Panc1 (cell line): ENCODE measurements around the gene ZFP57. TPM values are rescaled to one million over a fixed set of nuclear protein-coding genes. Genes with fewer than 3 reads are reported as not detected.

Source experiments
- ATAC-seq: fragments of 200-7000 bp; cut with Tn5 transposase; 2 replicates; pipeline ENCODE4 v1.9.1; 2020; ENCODE audit warnings: mild to moderate bottlenecking, moderate library complexity
- BruUV-seq: library from RNA; stranded (reverse); fragments of 400-500 nt; replicated peaks from 2 replicates; lab custom pipeline; 2021; lab: Mats Ljungman, UMichigan
- CTCF ChIA-PET: fragments of 300-600 bp; sonication (Branson Sonifier 250); formaldehyde crosslinking; loops from one replicate; lab custom pipeline; 2022; ENCODE audit warnings: antibody characterized with exemption; lab: Charles Lee
- POLR2A ChIA-PET: fragments of 300-600 bp; sonication (Branson Sonifier 250); formaldehyde crosslinking; loops from one replicate; lab custom pipeline; 2022; ENCODE audit warnings: antibody characterized with exemption; lab: Charles Lee
- DNase-seq: peaks from one replicate; pipeline ENCODE4 v3.0.0-alpha.2; 2010; ENCODE audit warnings: low read depth, low spot score
- H3K27ac ChIP-seq: 2 replicates; pipeline ENCODE4 v1.5.1; 2011; ENCODE audit warnings: mild to moderate bottlenecking, low read length, inconsistent platforms
- H3K27me3 ChIP-seq: fragments of 200-500 bp; sonication (Bioruptor generic); 2 replicates; pipeline ENCODE4 v1.6.0; 2014; ENCODE audit warnings: low read length, inconsistent platforms; ENCODE audit not compliant: control insufficient read depth, insufficient read depth
- H3K36me3 ChIP-seq: fragments of 200-500 bp; sonication (Bioruptor generic); 2 replicates; pipeline ENCODE4 v1.5.1; 2014; ENCODE audit warnings: inconsistent platforms, mild to moderate bottlenecking, low read length, moderate library complexity; ENCODE audit not compliant: control insufficient read depth, insufficient read depth
- H3K4me1 ChIP-seq: 2 replicates; pipeline ENCODE4 v1.5.1; 2011; ENCODE audit warnings: inconsistent platforms, mild to moderate bottlenecking, low read length, moderate library complexity; ENCODE audit not compliant: control insufficient read depth, insufficient read depth
- H3K4me3 ChIP-seq, 2 experiments: 2 replicates each; pipeline ENCODE4 v1.5.1; 2011 to 2012; ENCODE audit warnings: low read depth in 2 of 2, low read length in 2 of 2, mild to moderate bottlenecking in 2 of 2, inconsistent platforms in 1 of 2, moderate library complexity in 1 of 2
- H3K9me3 ChIP-seq: fragments of 200-500 bp; sonication (Bioruptor generic); 2 replicates; pipeline ENCODE4 v1.5.1; 2014; ENCODE audit warnings: low read depth, mild to moderate bottlenecking, inconsistent platforms, low read length, moderate library complexity; ENCODE audit not compliant: control insufficient read depth, insufficient read depth
- POLR2AphosphoS5 ChIP-seq: IDR thresholded peaks from 2 replicates; pipeline ENCODE4 v1.6.1; 2012; ENCODE audit warnings: mild to moderate bottlenecking, low read depth, low read length, moderate library complexity
- REST ChIP-seq, 2 experiments: IDR thresholded peaks; 2 replicates each; pipeline ENCODE4 v1.6.1; 2011 to 2012; ENCODE audit warnings: low read depth in 2 of 2, control low read depth in 1 of 2, low read length in 1 of 2, mild to moderate bottlenecking in 1 of 2, moderate library complexity in 1 of 2; ENCODE audit not compliant: insufficient read depth in 1 of 2
- SIN3A ChIP-seq: IDR thresholded peaks from 2 replicates; pipeline ENCODE4 v1.6.1; 2012; ENCODE audit warnings: low read depth, mild to moderate bottlenecking, low read length, moderate library complexity, borderline replicate concordance; ENCODE audit not compliant: insufficient read depth
- TCF7L2 ChIP-seq: IDR thresholded peaks from 2 replicates; pipeline ENCODE4 v1.6.1; 2011; ENCODE audit warnings: mild to moderate bottlenecking, low read depth, low read length, inconsistent platforms
- in situ Hi-C: cut with HindIII; loops from 2 replicates; pipeline ENCODE4 v1.10.0; 2016; ENCODE audit warnings: low sequenced_read_pairs, low pct_unique_long_range_greater_than_20kb
- intact Hi-C: fragments of 100-400 bp; cut with micrococcal nuclease; formaldehyde crosslinking; loops from one replicate; pipeline ENCODE4 v1.10.0; 2022; ENCODE audit not compliant: unreplicated experiment
- total RNA-seq: library from RNA; stranded (reverse); gene quantifications from one replicate; pipeline ENCODE4 v1.2.1, GENCODE V29; 2021; ENCODE audit not compliant: unreplicated experiment
- TF ChIP-seq, protein P1 (sequence below): fragments of 450-650 bp; IDR thresholded peaks from 2 replicates; pipeline ENCODE4 v1.5.1; 2017; ENCODE audit warnings: mild to moderate bottlenecking

Gene ZFP57
- total RNA-seq, 1 experiment from 2014 or later, result not detected

DNA sequence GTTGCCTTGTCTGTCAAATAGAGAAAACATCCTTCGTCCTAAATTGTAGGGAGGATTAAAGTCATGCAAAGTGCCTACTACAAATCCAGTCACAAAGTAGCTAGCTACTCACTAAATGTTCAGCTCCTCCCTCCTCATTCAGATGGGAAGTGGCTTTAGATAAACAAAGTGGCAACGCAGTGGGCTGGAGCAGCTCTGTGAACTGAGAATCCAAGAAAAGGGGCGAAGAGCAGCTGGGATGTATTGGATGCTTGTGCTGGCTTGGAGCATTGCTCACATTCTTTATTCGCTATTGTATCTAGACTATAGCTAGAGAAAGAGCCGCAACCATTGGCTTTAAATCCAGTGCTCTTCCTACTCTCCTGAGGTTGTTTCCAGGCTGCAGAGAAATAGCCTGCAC lies 13.8 kb downstream of the ZFP57 start:
- DNase-seq (no peak), ATAC-seq (no peak)
- in situ Hi-C loops (no loop called here), intact Hi-C loops (no loop called here)
- no TSS peak for BruUV-seq
- Histone ChIP-seq H3K9me3 (no peaks in the 10 kb centered on the region), H3K36me3 (no peaks in the 10 kb centered on the region), H3K4me1 (no peaks in the 10 kb centered on the region; the same call in 1 of the 2 replicates), H3K4me3 (no peak overlapping the region), H3K27ac (no peak overlapping the region), H3K27me3 (peaks cover 13% of the 10 kb centered on the region)
- CTCF ChIA-PET, result interaction anchor here (1.0 kb wide), 1 partner anchor 14 kb away, joined by 3 read pairs; no protein-coding TSS in a partner anchor
- TF ChIP-seq SIN3A (no peak), REST (IDR thresholded peaks at IDR 0.05; ENCODE audit: insufficient read depth in 1 of 2, low read depth in 2 of 2, low read length in 1 of 2) (no peak), POLR2AphosphoS5 (no peak), TCF7L2 (no peak)
- TF ChIP-seq, protein P1, sequence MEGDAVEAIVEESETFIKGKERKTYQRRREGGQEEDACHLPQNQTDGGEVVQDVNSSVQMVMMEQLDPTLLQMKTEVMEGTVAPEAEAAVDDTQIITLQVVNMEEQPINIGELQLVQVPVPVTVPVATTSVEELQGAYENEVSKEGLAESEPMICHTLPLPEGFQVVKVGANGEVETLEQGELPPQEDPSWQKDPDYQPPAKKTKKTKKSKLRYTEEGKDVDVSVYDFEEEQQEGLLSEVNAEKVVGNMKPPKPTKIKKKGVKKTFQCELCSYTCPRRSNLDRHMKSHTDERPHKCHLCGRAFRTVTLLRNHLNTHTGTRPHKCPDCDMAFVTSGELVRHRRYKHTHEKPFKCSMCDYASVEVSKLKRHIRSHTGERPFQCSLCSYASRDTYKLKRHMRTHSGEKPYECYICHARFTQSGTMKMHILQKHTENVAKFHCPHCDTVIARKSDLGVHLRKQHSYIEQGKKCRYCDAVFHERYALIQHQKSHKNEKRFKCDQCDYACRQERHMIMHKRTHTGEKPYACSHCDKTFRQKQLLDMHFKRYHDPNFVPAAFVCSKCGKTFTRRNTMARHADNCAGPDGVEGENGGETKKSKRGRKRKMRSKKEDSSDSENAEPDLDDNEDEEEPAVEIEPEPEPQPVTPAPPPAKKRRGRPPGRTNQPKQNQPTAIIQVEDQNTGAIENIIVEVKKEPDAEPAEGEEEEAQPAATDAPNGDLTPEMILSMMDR, result no peak
- POLR2A ChIA-PET, result no interaction called here

DNA sequence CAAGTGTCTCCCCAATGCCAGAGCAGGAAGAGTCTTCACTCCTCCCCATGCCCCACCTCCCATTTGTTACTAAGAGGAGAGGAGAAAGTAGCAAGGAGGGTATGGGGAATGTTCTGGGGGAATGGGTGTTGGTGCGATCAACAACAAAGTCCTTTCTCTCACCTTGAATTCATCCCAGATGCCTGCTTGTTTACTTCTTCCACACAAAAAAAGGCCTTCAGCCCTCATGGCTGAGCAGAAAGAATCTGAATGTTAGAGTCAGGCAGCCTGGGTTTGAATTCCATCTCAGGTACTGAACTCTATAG lies 14.2 kb downstream of the ZFP57 start:
- BruUV-seq, result no TSS peak
- no peak for DNase-seq
- POLR2A ChIA-PET, result interaction anchor here (0.5 kb wide), 1 partner anchor 354 kb away, joined by 3 read pairs; no protein-coding TSS in a partner anchor
- in situ Hi-C loops (no loop called here), intact Hi-C loops (no loop called here)
- Histone ChIP-seq H3K27ac (no peak overlapping the region), H3K27me3 (peaks cover 13% of the 10 kb centered on the region), H3K36me3 (no peaks in the 10 kb centered on the region), H3K4me3 (no peak overlapping the region), H3K9me3 (no peaks in the 10 kb centered on the region), H3K4me1 (no peaks in the 10 kb centered on the region; the same call in 1 of the 2 replicates)
- ATAC-seq, result no peak
- TF ChIP-seq, protein P1, result no peak
- TF ChIP-seq REST (IDR thresholded peaks at IDR 0.05; ENCODE audit: insufficient read depth in 1 of 2, low read depth in 2 of 2, low read length in 1 of 2), result no peak
- TF ChIP-seq TCF7L2, result no peak
- TF ChIP-seq POLR2AphosphoS5, result no peak
- TF ChIP-seq SIN3A, result no peak
- CTCF ChIA-PET, result interaction anchor here (0.6 to 1.0 kb wide), 2 partner anchors 13 to 437 kb away, joined by 3 to 6 read pairs; no protein-coding TSS in a partner anchor
